HUES48 (cell line): Measurements from ENCODE around the gene OR2D3.
"Not testable (repeated sequence)": the region's sequence is repeated elsewhere in the genome, so short reads cannot be mapped to it uniquely, and the experiment has no call there.

ENCODE experiments used
- H3K27ac ChIP-seq: one replicate; pipeline ENCODE4 v1.7.0; 2013; ENCODE audit warnings: low read depth, low read length, inconsistent platforms
- H3K27me3 ChIP-seq: 2 replicates; pipeline ENCODE4 v1.6.1; 2013; ENCODE audit warnings: mild to moderate bottlenecking, low read length; ENCODE audit not compliant: control insufficient read depth, insufficient read depth
- H3K36me3 ChIP-seq: 2 replicates; pipeline ENCODE4 v1.6.1; 2013; ENCODE audit warnings: low read length; ENCODE audit not compliant: control insufficient read depth, insufficient read depth
- H3K4me1 ChIP-seq: 2 replicates; pipeline ENCODE4 v1.6.1; 2013; ENCODE audit warnings: mild to moderate bottlenecking, low read length; ENCODE audit not compliant: control insufficient read depth, insufficient read depth
- H3K4me3 ChIP-seq: 2 replicates; pipeline ENCODE4 v1.5.1; 2013; ENCODE audit warnings: mild to moderate bottlenecking, low read depth, low read length
- H3K9ac ChIP-seq: 2 replicates; pipeline ENCODE4 v1.6.1; 2013; ENCODE audit warnings: mild to moderate bottlenecking, low read depth, low read length, moderate library complexity
- H3K9me3 ChIP-seq: 2 replicates; pipeline ENCODE4 v1.6.1; 2013; ENCODE audit warnings: low read length; ENCODE audit not compliant: control insufficient read depth, insufficient read depth

OR2D3 gene

DNA sequence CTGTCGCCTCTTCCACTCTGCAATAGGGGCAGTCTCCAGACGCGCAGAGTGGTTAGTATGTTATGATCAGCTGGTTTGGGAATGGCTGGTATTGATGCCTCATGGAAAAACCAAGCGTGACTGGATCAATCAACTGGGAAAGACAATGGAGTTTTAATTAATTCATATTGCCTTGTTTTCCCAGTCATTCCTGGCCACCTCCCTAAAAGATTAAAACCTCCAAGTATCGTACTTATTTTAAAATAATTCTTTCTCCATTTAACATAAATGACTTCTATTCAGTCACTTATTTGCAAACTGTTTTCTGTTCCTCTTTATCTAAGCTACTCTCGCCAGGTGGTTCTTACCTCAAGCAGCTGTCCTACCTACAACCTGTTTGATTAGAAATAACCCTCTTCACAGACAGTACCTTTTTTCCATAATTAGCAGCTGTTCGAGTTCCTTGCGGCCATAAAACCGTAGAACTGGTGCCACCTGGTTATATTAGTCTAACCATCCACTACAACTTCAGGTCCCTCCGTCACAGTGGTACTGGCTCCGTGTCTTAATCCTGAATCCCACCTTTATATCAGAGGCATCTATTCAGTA is 6.3 kb downstream of the OR2D3 start:
- peak overlapping the region; percentile 84 for H3K9ac ChIP-seq
- H3K36me3 ChIP-seq = peaks cover 14% of the 10 kb centered on the region
- 0 out of 2 replicates have a peak, but pooled peaks cover 4% of the 10 kb centered on the region for H3K27me3 ChIP-seq
- peak overlapping the region; percentile 86 for H3K4me3 ChIP-seq
- no peak overlapping the region for H3K27ac ChIP-seq
- H3K9me3 ChIP-seq = no peaks in the 10 kb centered on the region
- H3K4me1 ChIP-seq = peaks cover 20% of the 10 kb centered on the region

DNA sequence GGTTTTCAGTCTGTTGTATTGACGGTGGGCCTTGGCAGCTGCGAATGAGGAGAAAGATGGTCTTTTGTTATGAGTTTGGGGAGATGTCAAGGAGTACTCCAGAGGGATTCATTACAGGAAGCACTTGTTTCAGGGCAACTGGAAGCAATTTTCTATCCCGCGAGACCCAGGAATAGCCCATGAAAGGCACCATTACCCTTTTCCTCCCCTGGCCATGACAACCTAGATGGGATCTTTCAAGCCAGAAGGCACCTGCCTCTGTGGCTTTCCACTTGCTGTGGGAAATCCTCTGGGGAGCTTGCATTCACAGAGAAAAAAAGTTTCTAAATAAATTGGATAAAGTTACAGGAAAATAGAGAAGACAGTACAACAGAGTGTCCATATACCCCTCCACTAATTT is 8.1 kb downstream of the OR2D3 start:
- Histone ChIP-seq H3K27ac (no peak overlapping the region), H3K4me3 (no peak overlapping the region), H3K36me3 (peaks cover 28% of the 10 kb centered on the region), H3K9ac (no peak overlapping the region), H3K4me1 (peaks cover 20% of the 10 kb centered on the region), H3K27me3 (0 out of 2 replicates have a peak, but pooled peaks cover 4% of the 10 kb centered on the region), H3K9me3 (no peaks in the 10 kb centered on the region)

GRCh38 chr11:6931146-6931713 is 10.4 kb downstream of the OR2D3 start:
- Histone ChIP-seq H3K4me3 (no peak overlapping the region), H3K4me1 (peaks cover 14% of the 10 kb centered on the region), H3K27me3 (0 out of 2 replicates have a peak, but pooled peaks cover 4% of the 10 kb centered on the region), H3K27ac (no peak overlapping the region), H3K9ac (no peak overlapping the region), H3K9me3 (no peaks in the 10 kb centered on the region), H3K36me3 (peaks cover 46% of the 10 kb centered on the region)

- H3K27me3 ChIP-seq = 0 out of 2 replicates have a peak, but pooled peaks cover 4% of the 10 kb centered on the region
- no peak overlapping the region for H3K9ac ChIP-seq
- no peaks in the 10 kb centered on the region for H3K9me3 ChIP-seq
- H3K27ac ChIP-seq = no peak overlapping the region
- H3K4me3 ChIP-seq = no peak overlapping the region
- H3K36me3 ChIP-seq = peaks cover 46% of the 10 kb centered on the region
- peaks cover 11% of the 10 kb centered on the region for H3K4me1 ChIP-seq
These were observed 11.3 kb downstream of the OR2D3 start for GRCh38 chr11:6932145-6932544.

DNA sequence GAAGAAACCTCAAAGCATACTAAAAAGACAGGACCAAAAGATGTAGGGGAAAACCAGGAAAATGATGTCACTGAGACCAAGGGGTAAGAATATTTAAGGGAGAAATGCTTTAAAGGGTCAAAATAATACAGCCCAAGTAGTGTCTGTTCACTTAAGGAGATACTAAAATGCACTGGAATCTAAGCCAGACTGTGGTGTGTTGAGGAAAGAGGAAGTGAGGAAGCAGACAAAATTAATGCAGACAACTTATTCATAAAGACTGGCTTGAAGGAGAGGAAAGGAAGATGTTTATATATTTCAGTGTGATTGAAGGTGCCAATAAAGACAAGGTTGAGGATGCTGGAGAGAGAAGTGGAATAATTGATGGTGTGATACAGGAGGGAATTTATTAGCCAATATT is 21.2 kb downstream of the OR2D3 start:
- H3K36me3 ChIP-seq = peaks cover 18% of the 10 kb centered on the region
- no peaks in the 10 kb centered on the region for H3K27me3 ChIP-seq
- H3K4me3 ChIP-seq = no peak overlapping the region
- no peaks in the 10 kb centered on the region for H3K4me1 ChIP-seq
- H3K27ac ChIP-seq = no peak overlapping the region
- H3K9ac ChIP-seq = no peak overlapping the region
- no peaks in the 10 kb centered on the region for H3K9me3 ChIP-seq

GRCh38 chr11:6943131-6943530 is 22.3 kb downstream of the OR2D3 start:
- H3K9me3 ChIP-seq = 0 out of 2 replicates have a peak, but pooled peaks cover 3% of the 10 kb centered on the region
- no peaks in the 10 kb centered on the region for H3K4me1 ChIP-seq
- H3K9ac ChIP-seq = no peak overlapping the region
- H3K36me3 ChIP-seq = peaks cover 26% of the 10 kb centered on the region
- no peak overlapping the region for H3K4me3 ChIP-seq
- H3K27me3 ChIP-seq = no peaks in the 10 kb centered on the region
- H3K27ac ChIP-seq = no peak overlapping the region

DNA sequence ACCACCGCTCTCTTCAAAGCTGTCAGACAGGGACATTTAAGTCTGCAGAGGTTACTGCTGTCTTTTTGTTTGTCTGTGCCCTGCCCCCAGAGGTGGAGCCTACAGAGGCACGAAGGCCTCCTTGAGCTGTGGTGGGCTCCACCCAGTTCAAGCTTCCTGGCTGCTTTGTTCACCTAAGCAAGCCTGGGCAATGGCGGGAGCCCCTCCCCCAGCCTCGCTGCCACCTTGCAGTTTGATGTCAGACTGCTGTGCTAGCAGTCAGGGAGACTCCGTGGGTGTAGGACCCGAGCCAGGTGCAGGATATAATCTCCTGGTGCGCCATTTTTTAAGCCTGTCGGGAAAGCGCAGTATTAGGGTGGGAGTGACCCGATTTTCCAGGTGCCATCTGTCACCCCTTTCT is 33.4 kb downstream of the OR2D3 start:
- H3K9me3 ChIP-seq, H3K4me3 ChIP-seq, H3K27ac ChIP-seq, H3K4me1 ChIP-seq, H3K9ac ChIP-seq, H3K27me3 ChIP-seq: not testable (repeated sequence)
- H3K36me3 ChIP-seq = peaks cover 18% of the 10 kb centered on the region

- Histone ChIP-seq H3K36me3 (0 out of 2 replicates have a peak, but pooled peaks cover under 1% of the 10 kb centered on the region), H3K9ac (no peak overlapping the region), H3K4me1 (no peaks in the 10 kb centered on the region), H3K4me3 (no peak overlapping the region), H3K27ac (no peak overlapping the region), H3K27me3 (no peaks in the 10 kb centered on the region), H3K9me3 (no peaks in the 10 kb centered on the region)
These were observed 41.3 kb downstream of the OR2D3 start for GRCh38 chr11:6962141-6962540.

GRCh38 chr11:6962673-6963072 is 41.9 kb downstream of the OR2D3 start:
- Histone ChIP-seq H3K4me3 (no peak overlapping the region), H3K4me1 (no peaks in the 10 kb centered on the region), H3K27ac (no peak overlapping the region), H3K9ac (no peak overlapping the region), H3K9me3 (no peaks in the 10 kb centered on the region), H3K27me3 (no peaks in the 10 kb centered on the region), H3K36me3 (no peaks in the 10 kb centered on the region)

DNA sequence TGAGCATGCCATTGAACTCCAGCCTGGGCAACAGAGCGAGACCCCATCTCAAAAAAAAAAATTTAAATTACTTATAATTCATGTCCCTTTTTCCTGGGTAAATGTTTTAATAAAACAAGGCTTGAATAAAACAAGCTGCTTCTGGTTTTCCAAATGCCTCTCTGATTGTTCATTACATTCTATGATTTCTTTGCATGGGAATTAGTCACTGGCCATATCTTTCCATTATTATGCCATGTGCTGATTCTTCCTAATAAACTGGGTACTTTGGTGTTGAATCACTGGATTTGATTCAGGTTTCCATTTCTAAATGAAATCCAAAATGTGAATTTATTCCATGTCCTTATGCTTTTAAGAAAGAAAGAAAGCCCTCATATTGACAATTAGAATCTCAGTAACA is 48.0 kb downstream of the OR2D3 start:
- no peak overlapping the region for H3K4me3 ChIP-seq
- H3K4me1 ChIP-seq = no peaks in the 10 kb centered on the region
- H3K9me3 ChIP-seq = no peaks in the 10 kb centered on the region
- H3K9ac ChIP-seq = no peak overlapping the region
- H3K36me3 ChIP-seq = no peaks in the 10 kb centered on the region
- no peaks in the 10 kb centered on the region for H3K27me3 ChIP-seq
- H3K27ac ChIP-seq = no peak overlapping the region

- H3K36me3 ChIP-seq, H3K4me3 ChIP-seq, H3K27ac ChIP-seq, H3K9ac ChIP-seq, H3K9me3 ChIP-seq, H3K27me3 ChIP-seq, H3K4me1 ChIP-seq: not testable (repeated sequence)
These were observed 49.1 kb downstream of the OR2D3 start for GRCh38 chr11:6969854-6970253.
